Endothelial cell of umbilical vein (primary cell): ENCODE results near the gene SLC7A10. TPM values are rescaled to one million over a fixed set of nuclear protein-coding genes. Genes with fewer than 3 reads are reported as not detected.

Experiments used
- BruUV-seq: library from RNA; stranded (reverse); fragments of 400-500 nt; replicated peaks from 2 replicates; lab custom pipeline; 2021; lab: Mats Ljungman, UMichigan
- CTCF ChIA-PET: fragments of 300-600, 350-600 bp; sonication (Branson Sonifier 250); formaldehyde crosslinking; loops from one replicate; lab custom pipeline; 2021; ENCODE audit warnings: antibody characterized with exemption, inconsistent platforms; lab: Charles Lee
- POLR2A ChIA-PET: fragments of 300-600, 350-600 bp; sonication (Branson Sonifier 250); formaldehyde crosslinking; loops from one replicate; lab custom pipeline; 2021; ENCODE audit warnings: antibody characterized with exemption, inconsistent platforms; lab: Charles Lee
- DNase-seq: peaks from one replicate; pipeline ENCODE4 v3.0.0-alpha.2; 2011; ENCODE audit warnings: low read depth, low spot score
- FAIRE-seq: peaks from 2 replicates; lab custom pipeline; 2011; peaks lifted over from hg19 to GRCh38; lab: Jason Lieb, UNC
- H2AFZ ChIP-seq: 2 replicates; pipeline ENCODE4 v1.6.0; 2012; ENCODE audit warnings: low read depth, low read length, control low read depth, inconsistent platforms
- H3K27ac ChIP-seq: 2 replicates; pipeline ENCODE4 v1.5.1; 2011; ENCODE audit warnings: low read depth, mild to moderate bottlenecking, control low read depth, low read length, moderate library complexity; ENCODE audit not compliant: insufficient read depth
- H3K27me3 ChIP-seq, 2 experiments: 2 replicates each; pipeline versions ENCODE4 v1.6.0 to v1.6.1; 2011; ENCODE audit warnings: low read length in 2 of 2, mixed read lengths in 1 of 2; ENCODE audit not compliant: control insufficient read depth in 2 of 2, insufficient read depth in 2 of 2
- H3K36me3 ChIP-seq, 2 experiments: 2 replicates in 1 of 2; 3 replicates in 1 of 2; pipeline ENCODE4 v1.5.1; 2011; ENCODE audit warnings: low read length in 2 of 2, mild to moderate bottlenecking in 1 of 2, moderate library complexity in 1 of 2; ENCODE audit not compliant: control insufficient read depth in 2 of 2, insufficient read depth in 2 of 2; ENCODE audit errors: extremely low read depth in 1 of 2
- H3K4me1 ChIP-seq: 3 replicates; pipeline ENCODE4 v1.5.1; 2011; ENCODE audit warnings: mild to moderate bottlenecking, low read length; ENCODE audit not compliant: control insufficient read depth, insufficient read depth; ENCODE audit errors: extremely low read depth
- H3K4me2 ChIP-seq: 2 replicates; pipeline ENCODE4 v1.6.1; 2011; ENCODE audit warnings: low read length, control low read depth, mixed read lengths; ENCODE audit not compliant: insufficient read depth
- H3K4me3 ChIP-seq, 3 experiments: fragments of 200-600 bp in 1 of 3; sonication (generic), shearing (Covaris generic) in 1 of 3; replicated peaks in 1 of 3; 2 replicates each; pipeline ENCODE4 v1.5.1; 2011 to 2016; ENCODE audit warnings: control low read depth in 3 of 3, low read length in 3 of 3, mild to moderate bottlenecking in 2 of 3, inconsistent platforms in 1 of 3, low read depth in 1 of 3, moderate library complexity in 1 of 3; ENCODE audit not compliant: insufficient read depth in 1 of 3
- H3K79me2 ChIP-seq: 2 replicates; pipeline ENCODE4 v1.6.0; 2012; ENCODE audit warnings: low read length, inconsistent platforms; ENCODE audit not compliant: control insufficient read depth, insufficient read depth
- H3K9ac ChIP-seq: replicated peaks from 2 replicates; pipeline ENCODE3; 2011; ENCODE audit warnings: low read length, control low read depth; ENCODE audit not compliant: insufficient read depth; ENCODE audit errors: extremely low read depth
- H3K9me1 ChIP-seq: replicated peaks from 3 replicates; pipeline ENCODE4 v1.6.0; 2011; ENCODE audit warnings: mild to moderate bottlenecking, low read length; ENCODE audit not compliant: control insufficient read depth, insufficient read depth; ENCODE audit errors: extremely low read depth
- H3K9me3 ChIP-seq: replicated peaks from 2 replicates; pipeline ENCODE4 v1.5.1; 2012; ENCODE audit warnings: low read length, inconsistent platforms; ENCODE audit not compliant: control insufficient read depth, insufficient read depth
- H4K20me1 ChIP-seq: replicated peaks from 2 replicates; pipeline ENCODE3; 2011; ENCODE audit warnings: mild to moderate bottlenecking, low read length; ENCODE audit not compliant: control insufficient read depth, insufficient read depth; ENCODE audit errors: extremely low read depth
- CTCF ChIP-seq, 2 donors: IDR thresholded peaks; 1 replicate in 1 of 2; 2 replicates in 1 of 2; pipeline ENCODE4 v1.5.1; 2011; ENCODE audit warnings: low read length in 2 of 2, mild to moderate bottlenecking in 2 of 2, moderate library complexity in 2 of 2, control low read depth in 1 of 2, inconsistent platforms in 1 of 2, low read depth in 1 of 2; ENCODE audit not compliant: insufficient read depth in 1 of 2; ENCODE audit errors: extremely low read depth in 1 of 2
- EZH2 ChIP-seq: IDR thresholded peaks from 2 replicates; pipeline ENCODE4 v1.6.1; 2012; ENCODE audit warnings: borderline replicate concordance, low read depth, mild to moderate bottlenecking, moderate library complexity, low read length, inconsistent platforms; ENCODE audit not compliant: severe bottlenecking
- FOS ChIP-seq: IDR thresholded peaks from 2 replicates; pipeline ENCODE4 v1.6.1; 2011; ENCODE audit warnings: mild to moderate bottlenecking, low read length, moderate library complexity, borderline replicate concordance; ENCODE audit not compliant: insufficient read depth
- GATA2 ChIP-seq: IDR thresholded peaks from 2 replicates; pipeline ENCODE4 v1.7.0; 2011; ENCODE audit warnings: low read depth, mild to moderate bottlenecking, moderate library complexity, mixed read lengths, low read length; ENCODE audit not compliant: insufficient read length, insufficient read depth
- JUN ChIP-seq: IDR thresholded peaks from 2 replicates; pipeline ENCODE4 v1.6.1; 2011; ENCODE audit warnings: borderline replicate concordance, low read depth; ENCODE audit not compliant: insufficient read length, insufficient read depth
- MAX ChIP-seq: IDR thresholded peaks from 2 replicates; pipeline ENCODE4 v1.6.1; 2011; ENCODE audit not compliant: insufficient read depth, insufficient read length
- MYC ChIP-seq: IDR thresholded peaks from one replicate; pipeline ENCODE4 v1.6.1; 2011; ENCODE audit warnings: mild to moderate bottlenecking, low read depth, low read length
- POLR2A ChIP-seq: IDR thresholded peaks from 2 replicates; pipeline ENCODE4 v1.6.1; 2012; ENCODE audit warnings: low read depth, mild to moderate bottlenecking, control low read depth, low read length
- POLR2AphosphoS5 ChIP-seq: IDR thresholded peaks from 2 replicates; pipeline ENCODE4 v1.6.1; 2012; ENCODE audit warnings: low read depth, mild to moderate bottlenecking, control low read depth, low read length, moderate library complexity; ENCODE audit not compliant: insufficient read depth
- dilution Hi-C: fragments of 300-500 bp; cut with MboI; formaldehyde crosslinking; loops from one replicate; pipeline ENCODE4 v1.15.0; 2019; ENCODE audit warnings: low sequenced_read_pairs; ENCODE audit not compliant: extremely low pct_ligation_motif_present
- intact Hi-C: fragments of 100-400 bp; cut with micrococcal nuclease; formaldehyde crosslinking; loops from one replicate; pipeline ENCODE4 v1.10.0; 2022
- polyA plus RNA-seq, 4 experiments: library from polyadenylated mRNA; depleted of rRNA in 3 of 4; stranded (reverse) in 3 of 4; unstranded in 1 of 4; fragments of >200 nt; gene quantifications; 2 replicates each; pipeline versions ENCODE4 v1.2.1 to v1.2.3, GENCODE V29; 2011 to 2012; ENCODE audit warnings: missing spikeins in 1 of 4
- total RNA-seq: library from RNA; stranded (reverse); gene quantifications from 2 replicates; pipeline ENCODE4 v1.2.3, GENCODE V29; 2021

SLC7A10 gene
- total and polyA plus RNA-seq, 2 donors (not counting 3 experiments of a cell fraction or from before 2014, with no cell fraction given) = not detected

GRCh38 chr19:33187183-33187540 lies 38.5 kb downstream of the SLC7A10 start:
- FAIRE-seq (no peak), DNase-seq (no peak)
- H3K27me3 ChIP-seq = no peaks in the 10 kb centered on the region
- H3K4me2 ChIP-seq = no peak overlapping the region
- H3K4me1 ChIP-seq = no peaks in the 10 kb centered on the region
- H3K9me1 ChIP-seq = no peaks in the 10 kb centered on the region
- no peak overlapping the region for H3K9ac ChIP-seq
- dilution Hi-C loops (no loop called here), intact Hi-C loops (no loop called here)
- no TSS peak for BruUV-seq
- ChIA-PET CTCF (interaction anchor here (0.6 to 5.3 kb wide), 6 partner anchors 10 to 441 kb away, joined by 3 to 113 read pairs (median 4); no protein-coding TSS in a partner anchor), POLR2A (no interaction called here)
- no peaks in the 10 kb centered on the region for H3K79me2 ChIP-seq
- no peak for TF ChIP-seq FOS
- no peak for TF ChIP-seq GATA2
- TF ChIP-seq EZH2 = no peak
- no peak for TF ChIP-seq POLR2AphosphoS5
- no peak for TF ChIP-seq MAX
- TF ChIP-seq POLR2A = no peak
- no peak for TF ChIP-seq CTCF (IDR thresholded peaks at IDR 0.05; ENCODE audit: extremely low read depth in 1 of 2, insufficient read depth in 1 of 2, low read depth in 1 of 2, low read length in 2 of 2)
- no peak for TF ChIP-seq JUN
- TF ChIP-seq MYC = no peak
- H3K9me3 ChIP-seq = no peaks in the 10 kb centered on the region
- H3K36me3 ChIP-seq = no peaks in the 10 kb centered on the region
- H3K4me3 ChIP-seq = no peak overlapping the region
- H3K27ac ChIP-seq = no peak overlapping the region
- no peaks in the 10 kb centered on the region for H4K20me1 ChIP-seq
- no peak overlapping the region for H2AFZ ChIP-seq
